ENCODE data around the gene ARHGAP24.

The ARHGAP24 gene

GRCh38 chr4:85475631-85476233 lies 782 bp downstream of the ARHGAP24 start:
- Histone ChIP-seq H3K4me1 (ENCODE audit: low read length) (no peaks in the 10 kb centered on the region), H3K9ac (ENCODE audit: low read length) (no peak overlapping the region), H3K4me2 (ENCODE audit: low read depth, low read length) (no peak overlapping the region), H3F3A (ENCODE audit: insufficient read depth, low read length) (peaks cover 10% of the 10 kb centered on the region; the same call in 1 of the 2 replicates), H3K27me3 (replicated peaks; ENCODE audit: insufficient read depth, low read length) (no peaks in the 10 kb centered on the region), H4K20me1 (ENCODE audit: insufficient read depth, low read length) (no peaks in the 10 kb centered on the region), H3K36me3 (replicated peaks; ENCODE audit: insufficient read depth, low read length) (no peaks in the 10 kb centered on the region), H3K9me2 (replicated peaks; ENCODE audit: insufficient read depth, low read length) (no peaks in the 10 kb centered on the region), H3K9me3 (replicated peaks; ENCODE audit: insufficient read depth, low read length) (no peaks in the 10 kb centered on the region), H2AFZ (ENCODE audit: low read length) (no peak overlapping the region), H3K27ac (ENCODE audit: low read length) (peak overlapping the region; percentile 76; the same call in 1 of the 2 replicates), H3K79me2 (ENCODE audit: low read length) (no peaks in the 10 kb centered on the region), H3K4me3 (ENCODE audit: low read length) (peak overlapping the region; percentile 72; the same call in 1 of the 2 replicates)
- DNase-seq: no peak
- TF ChIP-seq EZH2 (optimal IDR thresholded peaks at IDR 0.05; ENCODE audit: low read depth, low read length): no peak
- no peak for TF ChIP-seq CTCF (IDR thresholded peaks at IDR 0.05; ENCODE audit: low read length)
- TF ChIP-seq EZH2phosphoT487 (IDR thresholded peaks at IDR 0.05; ENCODE audit: low read length): no peak

GRCh38 chr4:85476381-85476780 lies 1.4 kb downstream of the ARHGAP24 start:
- no peak for TF ChIP-seq EZH2 (optimal IDR thresholded peaks at IDR 0.05; ENCODE audit: low read depth, low read length)
- no peak for TF ChIP-seq CTCF (IDR thresholded peaks at IDR 0.05; ENCODE audit: low read length)
- TF ChIP-seq EZH2phosphoT487 (IDR thresholded peaks at IDR 0.05; ENCODE audit: low read length): no peak
- Histone ChIP-seq H3K79me2 (ENCODE audit: low read length) (no peaks in the 10 kb centered on the region), H3K4me3 (ENCODE audit: low read length) (no peak overlapping the region), H4K20me1 (ENCODE audit: insufficient read depth, low read length) (no peaks in the 10 kb centered on the region), H3K36me3 (replicated peaks; ENCODE audit: insufficient read depth, low read length) (no peaks in the 10 kb centered on the region), H2AFZ (ENCODE audit: low read length) (no peak overlapping the region), H3K9me3 (replicated peaks; ENCODE audit: insufficient read depth, low read length) (no peaks in the 10 kb centered on the region), H3K4me2 (ENCODE audit: low read depth, low read length) (no peak overlapping the region), H3K27me3 (replicated peaks; ENCODE audit: insufficient read depth, low read length) (no peaks in the 10 kb centered on the region), H3K9me2 (replicated peaks; ENCODE audit: insufficient read depth, low read length) (no peaks in the 10 kb centered on the region), H3K4me1 (ENCODE audit: low read length) (no peaks in the 10 kb centered on the region), H3K9ac (ENCODE audit: low read length) (no peak overlapping the region), H3K27ac (ENCODE audit: low read length) (no peak overlapping the region), H3F3A (ENCODE audit: insufficient read depth, low read length) (peaks cover 10% of the 10 kb centered on the region; the same call in 1 of the 2 replicates)
- no peak for DNase-seq

GRCh38 chr4:85477534-85477933 lies 2.6 kb downstream of the ARHGAP24 start:
- Histone ChIP-seq H3K36me3 (replicated peaks; ENCODE audit: insufficient read depth, low read length) (no peaks in the 10 kb centered on the region), H3K4me1 (ENCODE audit: low read length) (no peaks in the 10 kb centered on the region), H3K4me3 (ENCODE audit: low read length) (no peak overlapping the region), H3K27me3 (replicated peaks; ENCODE audit: insufficient read depth, low read length) (no peaks in the 10 kb centered on the region), H3K9ac (ENCODE audit: low read length) (no peak overlapping the region), H3K27ac (ENCODE audit: low read length) (no peak overlapping the region), H2AFZ (ENCODE audit: low read length) (no peak overlapping the region), H3K9me2 (replicated peaks; ENCODE audit: insufficient read depth, low read length) (no peaks in the 10 kb centered on the region), H3K4me2 (ENCODE audit: low read depth, low read length) (no peak overlapping the region), H3F3A (ENCODE audit: insufficient read depth, low read length) (peaks cover 10% of the 10 kb centered on the region; the same call in 1 of the 2 replicates), H3K79me2 (ENCODE audit: low read length) (no peaks in the 10 kb centered on the region), H4K20me1 (ENCODE audit: insufficient read depth, low read length) (no peaks in the 10 kb centered on the region), H3K9me3 (replicated peaks; ENCODE audit: insufficient read depth, low read length) (no peaks in the 10 kb centered on the region)
- DNase-seq: no peak
- TF ChIP-seq EZH2 (optimal IDR thresholded peaks at IDR 0.05; ENCODE audit: low read depth, low read length) (no peak), EZH2phosphoT487 (IDR thresholded peaks at IDR 0.05; ENCODE audit: low read length) (no peak), CTCF (IDR thresholded peaks at IDR 0.05; ENCODE audit: low read length) (no peak)

Measured in MM.1S (cell line).